OCI-LY3 (cell line): ENCODE measurements around the gene PPP2R5C.

ENCODE experiments used
- CTCF ChIP-seq: fragments of 200-600, 300-600 bp; sonication (generic); IDR thresholded peaks from 2 replicates; pipeline ENCODE4 v1.5.1; 2014; ENCODE audit warnings: antibody characterized with exemption, low read length, low read depth
- EZH2phosphoT487 ChIP-seq: fragments of 200-600 bp; shearing (Covaris generic); IDR thresholded peaks from 2 replicates; pipeline ENCODE4 v1.6.1; 2018; ENCODE audit warnings: antibody characterized with exemption, mixed run types, low read depth

- TF ChIP-seq CTCF (no peak), EZH2phosphoT487 (no peak)
These were observed 158.8 kb downstream of the PPP2R5C start for GRCh38 chr14:101920271-101920670.
